Lung (tissue), 12 donors: ENCODE results near the gene ITM2A. TPM values are rescaled to one million over a fixed set of nuclear protein-coding genes. Genes with fewer than 3 reads are reported as not detected.

Source experiments
- ATAC-seq: fragments of 200-7000 bp; cut with Tn5 transposase; one replicate; pipeline ENCODE4 v1.9.1; 2020; ENCODE audit warnings: moderate number of reproducible peaks; ENCODE audit not compliant: insufficient read depth, low FRiP score
- DNase-seq, 3 donors: peaks; one replicate each; pipeline ENCODE4 v3.0.0-alpha.2; 2013 to 2017
- H3K27ac ChIP-seq, 2 donors: one replicate each; pipeline ENCODE4 v1.5.1; 2013; ENCODE audit warnings: mild to moderate bottlenecking in 2 of 2, moderate library complexity in 2 of 2, control low read depth in 1 of 2, inconsistent platforms in 1 of 2, low read depth in 1 of 2, low read length in 1 of 2
- H3K27me3 ChIP-seq, 3 donors: one replicate each; pipeline ENCODE4 v1.5.1; 2013; ENCODE audit warnings: low read length in 2 of 3; ENCODE audit not compliant: control insufficient read depth in 3 of 3, insufficient read depth in 3 of 3
- H3K36me3 ChIP-seq, 4 donors: one replicate each; pipeline ENCODE4 v1.5.1; 2013; ENCODE audit warnings: low read length in 4 of 4, mild to moderate bottlenecking in 1 of 4, moderate library complexity in 1 of 4; ENCODE audit not compliant: control insufficient read depth in 4 of 4, insufficient read depth in 4 of 4
- H3K4me1 ChIP-seq, 5 donors: one replicate each; pipeline ENCODE4 v1.5.1; 2013; ENCODE audit warnings: low read length in 5 of 5, mild to moderate bottlenecking in 2 of 5, moderate library complexity in 1 of 5; ENCODE audit not compliant: control insufficient read depth in 5 of 5, insufficient read depth in 5 of 5
- H3K4me3 ChIP-seq: one replicate; pipeline ENCODE4 v1.5.1; 2013; ENCODE audit warnings: mild to moderate bottlenecking, control low read depth, moderate library complexity
- H3K9ac ChIP-seq, 2 donors: one replicate each; pipeline ENCODE4 v1.5.1; 2013; ENCODE audit warnings: low read length in 2 of 2, control low read depth in 1 of 2; ENCODE audit not compliant: insufficient read depth in 1 of 2
- H3K9me3 ChIP-seq, 4 donors: one replicate each; pipeline ENCODE4 v1.5.1; 2013; ENCODE audit warnings: low read length in 3 of 4, mild to moderate bottlenecking in 1 of 4, moderate library complexity in 1 of 4; ENCODE audit not compliant: control insufficient read depth in 4 of 4, insufficient read depth in 3 of 4
- CTCF ChIP-seq: IDR thresholded peaks from 2 replicates; pipeline ENCODE4 v1.5.1; 2012; ENCODE audit warnings: mild to moderate bottlenecking; ENCODE audit errors: control extremely low read depth, extremely low read depth
- WGBS, 2 donors: extraction: QIAGEN DNeasy Blood & Tissue Kit; methylation state at CpG; one replicate each; pipeline ENCODE4 v1.1.7; 2013; 5-methylcytosine and 5-hydroxymethylcytosine counted together
- polyA plus RNA-seq, 2 donors: library from polyadenylated mRNA; stranded (reverse); fragments of 200-250 nt; gene quantifications; one replicate each; pipeline ENCODE4 v1.2.1, GENCODE V29; 2013
- total RNA-seq, 2 donors: library from RNA; depleted of rRNA in 1 of 2; stranded (reverse); fragments of >200 nt in 1 of 2; gene quantifications; one replicate each; pipeline ENCODE4 v1.2.1, GENCODE V29; 2014 to 2021
- donor health status: control.
- donor health status: control.
- donor health status: Bipolar disorder and iron deficiency.
- donor health status: healthy.
- donor health status: DM: yes; HTN: yes; CAD: no.

Gene ITM2A
- total and polyA plus RNA-seq, 4 donors: 7.1 to 125 (median 27.9) TPM

- peaks cover 0 to 5% (median 1%) of the 10 kb centered on the region in 4 donors for H3K9me3 ChIP-seq
- no peak overlapping the region for H3K27ac ChIP-seq
- WGBS, 2 donors: 60 to 81% methylated on average over 4 of the region's 4 CpGs
- no peak overlapping the region for H3K9ac ChIP-seq
- DNase-seq: no peak
- H3K36me3 ChIP-seq: no peaks in the 10 kb centered on the region
- no peaks in the 10 kb centered on the region for H3K27me3 ChIP-seq
- ATAC-seq: no peak
- no peak for TF ChIP-seq CTCF
- H3K4me3 ChIP-seq: no peak overlapping the region
- H3K4me1 ChIP-seq: no peaks in the 10 kb centered on the region
Observed at GRCh38 chrX:79400623-79401022, 33.5 kb upstream of the ITM2A start.

- Histone ChIP-seq H3K27me3 (peaks cover 0 to 2% (median 0%) of the 10 kb centered on the region in 3 donors), H3K36me3 (no peaks in the 10 kb centered on the region), H3K4me1 (no peaks in the 10 kb centered on the region), H3K9me3 (no peaks in the 10 kb centered on the region), H3K27ac (no peak overlapping the region), H3K9ac (no peak overlapping the region), H3K4me3 (no peak overlapping the region)
- TF ChIP-seq CTCF: no peak
- ATAC-seq (no peak), DNase-seq (no peak)
- WGBS, 2 donors: 57 to 96% methylated on average over 2 of the region's 2 CpGs
Observed at GRCh38 chrX:79375340-79375739, 8.2 kb upstream of the ITM2A start.

- TF ChIP-seq CTCF: no peak
- no peak for ATAC-seq
- no peak overlapping the region for H3K9ac ChIP-seq
- no peak overlapping the region for H3K27ac ChIP-seq
- no peaks in the 10 kb centered on the region for H3K9me3 ChIP-seq
- H3K4me1 ChIP-seq: no peaks in the 10 kb centered on the region
- WGBS, 2 donors: 79 to 89% methylated on average over 1 of the region's 1 CpG
- no peak for DNase-seq
- H3K4me3 ChIP-seq: no peak overlapping the region
- H3K36me3 ChIP-seq: no peaks in the 10 kb centered on the region
- peaks cover 0 to 2% (median 0%) of the 10 kb centered on the region in 3 donors for H3K27me3 ChIP-seq
Observed at GRCh38 chrX:79371640-79372039, 4.5 kb upstream of the ITM2A start.

- 31 to 67% methylated on average over 2 of the region's 2 CpGs for WGBS, 2 donors
- ATAC-seq (no peak), DNase-seq (no peak)
- TF ChIP-seq CTCF: no peak
- no peak overlapping the region for H3K9ac ChIP-seq
- no peaks in the 10 kb centered on the region for H3K9me3 ChIP-seq
- H3K4me3 ChIP-seq: no peak overlapping the region
- H3K36me3 ChIP-seq: no peaks in the 10 kb centered on the region
- no peak overlapping the region for H3K27ac ChIP-seq
- peaks cover 0 to 2% (median 0%) of the 10 kb centered on the region in 3 donors for H3K27me3 ChIP-seq
- no peaks in the 10 kb centered on the region for H3K4me1 ChIP-seq
Observed at GRCh38 chrX:79371101-79371500, 4.0 kb upstream of the ITM2A start.
